Mammary epithelial cell (primary cell): ENCODE results near the gene UVRAG.

Source experiments
- CTCF ChIP-seq, 2 donors: IDR thresholded peaks in 1 of 2; conservative IDR thresholded peaks in 1 of 2; 2 replicates each; pipeline ENCODE4 v1.5.1; 2011 to 2012; ENCODE audit warnings: inconsistent platforms in 2 of 2, low read length in 2 of 2, mild to moderate bottlenecking in 2 of 2, control low read depth in 1 of 2, low read depth in 1 of 2; ENCODE audit not compliant: insufficient read depth in 1 of 2; ENCODE audit errors: extremely low read depth in 1 of 2
- EZH2 ChIP-seq: IDR thresholded peaks from 2 replicates; pipeline ENCODE4 v1.6.1; 2012; ENCODE audit warnings: low read length, inconsistent platforms, borderline replicate concordance

- TF ChIP-seq CTCF (conservative IDR thresholded peaks at IDR 0.05 in 1 of 2, IDR thresholded peaks at IDR 0.05 in 1 of 2; ENCODE audit: extremely low read depth in 1 of 2, insufficient read depth in 1 of 2, low read depth in 1 of 2, low read length in 2 of 2) (no peak), EZH2 (no peak)
Observed at GRCh38 chr11:76166314-76166713, 351.3 kb downstream of the UVRAG start.
